Sigmoid colon (tissue), 4 donors: ENCODE measurements around the gene MYO6.

Experiments used
- CTCF ChIP-seq, 4 experiments: fragments of 450-650 bp in 3 of 4; fragments of 200-600 bp in 1 of 4; IDR thresholded peaks; one replicate each; pipeline ENCODE4 v1.5.1; 2016 to 2019; ENCODE audit warnings: antibody characterized with exemption in 4 of 4, mild to moderate bottlenecking in 3 of 4, moderate library complexity in 2 of 4
- EP300 ChIP-seq, 4 donors: sonication (generic); formaldehyde crosslinking; IDR thresholded peaks; one replicate each; pipeline ENCODE4 v1.6.1; 2017; ENCODE audit warnings: antibody characterized with exemption in 4 of 4
- POLR2A ChIP-seq, 2 donors: fragments of 450-650 bp; IDR thresholded peaks; one replicate each; pipeline ENCODE4 v1.6.1; 2016; ENCODE audit warnings: antibody characterized with exemption in 2 of 2, mild to moderate bottlenecking in 2 of 2, moderate library complexity in 2 of 2
- POLR2AphosphoS5 ChIP-seq, 4 donors: sonication (generic); formaldehyde crosslinking; IDR thresholded peaks; one replicate each; pipeline ENCODE4 v1.6.1; 2017; ENCODE audit warnings: antibody characterized with exemption in 4 of 4

GRCh38 chr6:75864446-75864845, 115.4 kb downstream of the MYO6 start:
- TF ChIP-seq CTCF (IDR thresholded peaks at IDR 0.05) (no peak), POLR2A (IDR thresholded peaks at IDR 0.05) (no peak), EP300 (IDR thresholded peaks at IDR 0.05) (no peak), POLR2AphosphoS5 (IDR thresholded peaks at IDR 0.05) (no peak)
